HepG2 (cell line): ENCODE measurements around the gene LUZP1. TPM values are rescaled to one million over a fixed set of nuclear protein-coding genes. Genes with fewer than 3 reads are reported as not detected.
A peak's percentile ranks its signal among the peaks of the same experiment; 100 is the strongest.
"Not testable (repeated sequence)": the region's sequence is repeated elsewhere in the genome, so short reads cannot be mapped to it uniquely, and the experiment has no call there.

Source experiments
- ATAC-seq: fragments of 200-7000 bp; cut with Tn5 transposase; 3 replicates; pipeline ENCODE4 v1.9.1; 2020; ENCODE audit warnings: mild to moderate bottlenecking, moderate library complexity
- BruUV-seq: library from RNA; stranded (reverse); fragments of 400-500 nt; replicated peaks from 2 replicates; lab custom pipeline; 2021; lab: Mats Ljungman, UMichigan
- CTCF ChIA-PET: fragments of 300-600 bp; formaldehyde crosslinking; extraction: SDS; loops from one replicate; lab custom pipeline; 2021; ENCODE audit warnings: low total read pairs, inconsistent platforms, low intra/inter-chr PET ratio; lab: Yijun Ruan, JAX
- POLR2A ChIA-PET: fragments of 350-600 bp; sonication (Branson Sonifier 250); formaldehyde crosslinking; loops from one replicate; lab custom pipeline; 2020; ENCODE audit warnings: antibody characterized with exemption, inconsistent platforms; lab: Yijun Ruan, JAX
- DNase-seq: peaks from one replicate; pipeline ENCODE4 v3.0.0-alpha.2; 2015; ENCODE audit warnings: low spot score
- FAIRE-seq: peaks from 3 replicates; lab custom pipeline; 2011; peaks lifted over from hg19 to GRCh38; lab: Jason Lieb, UNC
- H2AFZ ChIP-seq: one replicate; pipeline ENCODE4 v1.6.1; 2011; ENCODE audit warnings: low read length, inconsistent platforms
- H3K27ac ChIP-seq: fragments of 300-600 bp; 3 replicates; pipeline ENCODE4 v1.8.0; 2011; ENCODE audit warnings: mixed run types, mild to moderate bottlenecking, mixed read lengths, low read length, inconsistent platforms; ENCODE audit not compliant: insufficient read depth; ENCODE audit errors: extremely low read length
- H3K27me3 ChIP-seq, 2 experiments: fragments of 200-600 bp in 1 of 2; 2 replicates in 1 of 2; 3 replicates in 1 of 2; pipeline versions ENCODE4 v1.6.0 to v1.8.0; 2011; ENCODE audit warnings: low read length in 2 of 2, mild to moderate bottlenecking in 2 of 2, moderate library complexity in 2 of 2, inconsistent platforms in 1 of 2; ENCODE audit not compliant: insufficient read depth in 2 of 2, control insufficient read depth in 1 of 2
- H3K36me3 ChIP-seq, 2 experiments: fragments of 200-600 bp in 1 of 2; replicated peaks in 1 of 2; 2 replicates in 1 of 2; 3 replicates in 1 of 2; pipeline versions ENCODE4 v1.5.1 to v1.8.0; 2011; ENCODE audit warnings: low read length in 2 of 2, inconsistent platforms in 1 of 2; ENCODE audit not compliant: insufficient read depth in 2 of 2, control insufficient read depth in 1 of 2
- H3K4me1 ChIP-seq: 2 replicates; pipeline ENCODE4 v1.5.1; 2012; ENCODE audit warnings: low read length, inconsistent platforms; ENCODE audit not compliant: insufficient read depth
- H3K4me2 ChIP-seq: 2 replicates; pipeline ENCODE4 v1.6.0; 2011; ENCODE audit warnings: low read depth, low read length, inconsistent platforms
- H3K4me3 ChIP-seq, 3 experiments: fragments of 200-600 bp in 1 of 3; sonication (generic), shearing (Covaris generic) in 1 of 3; replicated peaks in 1 of 3; 2 replicates each; pipeline ENCODE4 v1.5.1; 2011 to 2016; ENCODE audit warnings: low read length in 3 of 3, inconsistent platforms in 2 of 3, low read depth in 2 of 3, mild to moderate bottlenecking in 2 of 3, control low read depth in 1 of 3, mixed read lengths in 1 of 3; ENCODE audit not compliant: insufficient read depth in 1 of 3
- H3K79me2 ChIP-seq: one replicate; pipeline ENCODE4 v1.6.1; 2011; ENCODE audit warnings: low read length, inconsistent platforms; ENCODE audit not compliant: insufficient read depth
- H3K9ac ChIP-seq: 2 replicates; pipeline ENCODE4 v1.6.0; 2011; ENCODE audit warnings: mild to moderate bottlenecking, low read depth, low read length, inconsistent platforms; ENCODE audit not compliant: insufficient read depth
- H3K9me3 ChIP-seq: 2 replicates; pipeline ENCODE4 v1.5.1; 2012; ENCODE audit warnings: mild to moderate bottlenecking, low read length
- H4K20me1 ChIP-seq: 2 replicates; pipeline ENCODE4 v1.6.0; 2011; ENCODE audit warnings: inconsistent platforms, mild to moderate bottlenecking, low read length, moderate library complexity; ENCODE audit not compliant: insufficient read depth
- ARID5B ChIP-seq: IDR thresholded peaks from 2 replicates; pipeline ENCODE4 v1.4.0; 2020; ENCODE audit warnings: mild to moderate bottlenecking, missing genetic modification reagents
- CEBPB ChIP-seq: IDR thresholded peaks from 2 replicates; pipeline ENCODE4 v1.6.1; 2011; ENCODE audit warnings: low read depth, low read length, improper control_type of control experiment, borderline replicate concordance
- CEBPG ChIP-seq: IDR thresholded peaks from 2 replicates; pipeline ENCODE4 v1.6.1; 2016
- KDM2A ChIP-seq: sonication (generic); formaldehyde crosslinking; IDR thresholded peaks from 2 replicates; pipeline ENCODE4 v1.4.0; 2020; ENCODE audit warnings: low read depth, missing genetic modification reagents, borderline replicate concordance
- RARA ChIP-seq: IDR thresholded peaks from 2 replicates; pipeline ENCODE4 v1.6.1; 2016; ENCODE audit warnings: missing genetic modification reagents, missing compliant biosample characterization
- TBX2 ChIP-seq: sonication (generic); formaldehyde crosslinking; IDR thresholded peaks from 2 replicates; pipeline ENCODE4 v1.5.0; 2020; ENCODE audit warnings: missing genetic modification reagents, mild to moderate bottlenecking, borderline replicate concordance
- ZFP36L1 ChIP-seq: sonication (generic); formaldehyde crosslinking; IDR thresholded peaks from 2 replicates; pipeline ENCODE4 v1.8.0; 2022; ENCODE audit warnings: mild to moderate bottlenecking, missing genetic modification reagents, moderate library complexity
- ZNF460 ChIP-seq: sonication (generic); formaldehyde crosslinking; IDR thresholded peaks from 2 replicates; pipeline ENCODE4 v1.5.1; 2020; ENCODE audit warnings: missing genetic modification reagents, mild to moderate bottlenecking, borderline replicate concordance
- ZNF501 ChIP-seq: sonication (generic); formaldehyde crosslinking; IDR thresholded peaks from 2 replicates; pipeline ENCODE4 v1.5.1; 2020; ENCODE audit warnings: mild to moderate bottlenecking, moderate library complexity, missing genetic modification reagents
- ZNF574 ChIP-seq: sonication (generic); formaldehyde crosslinking; IDR thresholded peaks from 2 replicates; pipeline ENCODE4 v1.4.0; 2020; ENCODE audit warnings: missing genetic modification reagents
- WGBS: methylation state at CpG from one replicate; pipeline ENCODE4 v1.1.6; 2017; ENCODE audit warnings: low lambda C conversion rate; 5-methylcytosine and 5-hydroxymethylcytosine counted together
- in situ Hi-C: cut with HindIII; loops from 2 replicates; pipeline ENCODE4 v1.10.0; 2017; ENCODE audit warnings: low pct_unique_long_range_greater_than_20kb; ENCODE audit not compliant: extremely low pct_ligation_motif_present
- intact Hi-C: fragments of 100-400 bp; cut with micrococcal nuclease; formaldehyde crosslinking; loops from one replicate; pipeline ENCODE4 v1.10.0; 2022; ENCODE audit not compliant: unreplicated experiment
- polyA plus RNA-seq, 8 experiments: library from polyadenylated mRNA; depleted of rRNA in 3 of 8; stranded (reverse) in 7 of 8; unstranded in 1 of 8; fragments of >200 nt; fragmentation: Illumina TruSeq in 4 of 8; extraction: Trizol in 4 of 8; gene quantifications; 2 replicates each; pipeline versions ENCODE4 v1.2.1 to v1.2.3, GENCODE V29; 2011 to 2016; ENCODE audit warnings: low read depth in 4 of 8, missing spikeins in 1 of 8, mixed read lengths in 1 of 8; ENCODE audit not compliant: insufficient read depth in 1 of 8
- total RNA-seq, 5 experiments: library from RNA; depleted of rRNA; stranded (reverse); fragments of >200 nt; fragmentation: Illumina TruSeq; extraction: Trizol; gene quantifications; 2 replicates each; pipeline ENCODE4 v1.2.3, GENCODE V29; 2016; ENCODE audit warnings: low read depth in 1 of 5
- TF ChIP-seq, protein P1 (sequence below): sonication (generic); formaldehyde crosslinking; IDR thresholded peaks from 2 replicates; pipeline ENCODE4 v1.5.1; 2020; ENCODE audit warnings: mild to moderate bottlenecking, missing genetic modification reagents, moderate library complexity

LUZP1 gene
- total and polyA plus RNA-seq, 2 of the 13 experiments (the other 11 are each of a cell fraction or from before 2014, with no cell fraction given), result 6.9 to 12.7 TPM

DNA sequence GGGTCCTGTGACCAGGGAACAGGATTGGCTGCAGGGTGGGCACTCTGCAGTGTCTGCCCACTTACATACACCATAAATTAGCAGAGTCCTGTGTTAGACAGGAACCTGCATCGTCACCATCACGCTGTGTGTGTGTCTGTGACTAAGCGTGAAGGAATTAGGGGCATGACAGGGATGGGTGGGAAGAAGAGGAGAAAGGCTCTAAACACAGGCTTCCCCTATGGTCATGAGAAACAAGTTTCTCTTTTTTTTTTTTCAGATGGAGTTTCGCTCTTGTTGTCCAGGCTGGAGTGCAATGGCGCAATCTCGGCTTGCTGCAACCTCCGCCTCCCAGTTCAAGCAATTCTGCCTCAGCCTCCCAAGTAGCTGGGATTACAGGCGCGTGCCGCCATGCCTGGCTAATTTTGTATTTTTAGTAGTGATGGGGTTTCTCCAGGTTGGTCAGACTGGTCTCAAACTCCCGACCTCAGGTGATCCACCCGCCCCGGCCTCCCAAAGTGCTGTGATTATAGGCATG is 20.3 kb upstream of the LUZP1 start:
- Histone ChIP-seq H3K4me1 (peaks cover 39% of the 10 kb centered on the region), H3K4me3 (peak overlapping the region in 2 of 3 experiments; percentile 24 to 48; a peak in 4 of 6 replicates), H3K9ac (peak overlapping the region; percentile 39), H3K4me2 (peak overlapping the region; percentile 82), H3K27ac (peak overlapping the region; percentile 75)
- H3K9me3 ChIP-seq, FAIRE-seq, intact Hi-C loops, H2AFZ ChIP-seq, H3K36me3 ChIP-seq, H3K79me2 ChIP-seq, H4K20me1 ChIP-seq, BruUV-seq, H3K27me3 ChIP-seq: not testable (repeated sequence)
- 13% methylated on average over 13 of the region's 13 CpGs for WGBS
- ChIA-PET CTCF (interaction anchor here (6.7 kb wide), 1 partner anchor 90 kb away, joined by 110 read pairs; no protein-coding TSS in a partner anchor), POLR2A (interaction anchor here (1.5 kb wide), 1 partner anchor 34 kb away, joined by 4 read pairs; no protein-coding TSS in a partner anchor)
- peak; percentile 78 for DNase-seq
- in situ Hi-C loops, result loop anchor here (5.0 kb wide), 1 partner anchor 92 kb away; no protein-coding TSS in a partner anchor
- ATAC-seq, result peak; percentile 50
- TF ChIP-seq CEBPG (peak; percentile 86), ZNF460 (CRISPR knock-in tag) (peak; percentile 92), CEBPB (peak; percentile 66; the same call in 1 of the 2 replicates), RARA (CRISPR knock-in tag) (peak; percentile 29; the same call in 1 of the 2 replicates), TBX2 (CRISPR knock-in tag) (peak; percentile 41; the same call in 1 of the 2 replicates), ZNF574 (CRISPR knock-in tag) (0 out of 2 replicates have a peak, but pooled peaks have one; percentile 14), KDM2A (0 out of 2 replicates have a peak, but pooled peaks have one; percentile 23), ARID5B (CRISPR knock-in tag) (peak; percentile 23; the same call in 1 of the 2 replicates), ZFP36L1 (CRISPR knock-in tag) (0 out of 2 replicates have a peak, but pooled peaks have one; percentile 21), ZNF501 (CRISPR knock-in tag) (peak; percentile 47; the same call in 1 of the 2 replicates)
- TF ChIP-seq, protein P1, sequence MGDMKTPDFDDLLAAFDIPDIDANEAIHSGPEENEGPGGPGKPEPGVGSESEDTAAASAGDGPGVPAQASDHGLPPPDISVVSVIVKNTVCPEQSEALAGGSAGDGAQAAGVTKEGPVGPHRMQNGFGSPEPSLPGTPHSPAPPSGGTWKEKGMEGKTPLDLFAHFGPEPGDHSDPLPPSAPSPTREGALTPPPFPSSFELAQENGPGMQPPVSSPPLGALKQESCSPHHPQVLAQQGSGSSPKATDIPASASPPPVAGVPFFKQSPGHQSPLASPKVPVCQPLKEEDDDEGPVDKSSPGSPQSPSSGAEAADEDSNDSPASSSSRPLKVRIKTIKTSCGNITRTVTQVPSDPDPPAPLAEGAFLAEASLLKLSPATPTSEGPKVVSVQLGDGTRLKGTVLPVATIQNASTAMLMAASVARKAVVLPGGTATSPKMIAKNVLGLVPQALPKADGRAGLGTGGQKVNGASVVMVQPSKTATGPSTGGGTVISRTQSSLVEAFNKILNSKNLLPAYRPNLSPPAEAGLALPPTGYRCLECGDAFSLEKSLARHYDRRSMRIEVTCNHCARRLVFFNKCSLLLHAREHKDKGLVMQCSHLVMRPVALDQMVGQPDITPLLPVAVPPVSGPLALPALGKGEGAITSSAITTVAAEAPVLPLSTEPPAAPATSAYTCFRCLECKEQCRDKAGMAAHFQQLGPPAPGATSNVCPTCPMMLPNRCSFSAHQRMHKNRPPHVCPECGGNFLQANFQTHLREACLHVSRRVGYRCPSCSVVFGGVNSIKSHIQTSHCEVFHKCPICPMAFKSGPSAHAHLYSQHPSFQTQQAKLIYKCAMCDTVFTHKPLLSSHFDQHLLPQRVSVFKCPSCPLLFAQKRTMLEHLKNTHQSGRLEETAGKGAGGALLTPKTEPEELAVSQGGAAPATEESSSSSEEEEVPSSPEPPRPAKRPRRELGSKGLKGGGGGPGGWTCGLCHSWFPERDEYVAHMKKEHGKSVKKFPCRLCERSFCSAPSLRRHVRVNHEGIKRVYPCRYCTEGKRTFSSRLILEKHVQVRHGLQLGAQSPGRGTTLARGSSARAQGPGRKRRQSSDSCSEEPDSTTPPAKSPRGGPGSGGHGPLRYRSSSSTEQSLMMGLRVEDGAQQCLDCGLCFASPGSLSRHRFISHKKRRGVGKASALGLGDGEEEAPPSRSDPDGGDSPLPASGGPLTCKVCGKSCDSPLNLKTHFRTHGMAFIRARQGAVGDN (CRISPR knock-in tag), result 0 out of 2 replicates have a peak, but pooled peaks have one; percentile 18
